K562 (cell line): Measurements from ENCODE around the gene APP. TPM values are rescaled to one million over a fixed set of nuclear protein-coding genes. Genes with fewer than 3 reads are reported as not detected.

Experiments used
- ATAC-seq: fragments of 200-7000 bp; cut with Tn5 transposase; 3 replicates; pipeline ENCODE4 v1.9.1; 2020; ENCODE audit warnings: moderate library complexity
- BruUV-seq: library from RNA; stranded (reverse); fragments of 400-500 nt; replicated peaks from 2 replicates; lab custom pipeline; 2021; lab: Mats Ljungman, UMichigan
- CTCF ChIA-PET: fragments of 300-600 bp; formaldehyde crosslinking; extraction: SDS; loops from one replicate; lab custom pipeline; 2021; ENCODE audit warnings: low intra/inter-chr PET ratio; lab: Yijun Ruan, JAX
- POLR2A ChIA-PET: fragments of 300-600, 350-650 bp; sonication (Branson Sonifier 250); formaldehyde crosslinking; extraction: SDS; loops from one replicate; lab custom pipeline; 2021; ENCODE audit warnings: antibody characterized with exemption, inconsistent platforms; lab: Yijun Ruan, JAX
- DNase-seq, 4 experiments: peaks; one replicate each; pipeline versions ENCODE4 v3.0.0 to v3.0.0-alpha.2; 2011 to 2018; ENCODE audit warnings: low spot score in 3 of 4, mixed read lengths in 3 of 4; ENCODE audit errors: extremely low read depth in 1 of 4
- FAIRE-seq: peaks from 2 replicates; lab custom pipeline; 2011; peaks lifted over from hg19 to GRCh38; lab: Jason Lieb, UNC
- H2AFZ ChIP-seq: 2 replicates; pipeline ENCODE4 v1.6.0; 2011; ENCODE audit warnings: low read depth, low read length, control low read depth, inconsistent platforms
- H3K27ac ChIP-seq: fragments of 200-600 bp; 3 replicates; pipeline ENCODE4 v1.8.0; 2011; ENCODE audit warnings: low read depth, mild to moderate bottlenecking, control low read depth, inconsistent platforms, low read length, moderate library complexity, mixed read lengths; ENCODE audit errors: extremely low read depth
- H3K27me3 ChIP-seq, 2 experiments: fragments of 300-600 bp in 1 of 2; 2 replicates in 1 of 2; 3 replicates in 1 of 2; pipeline versions ENCODE4 v1.6.0 to v1.8.0; 2011; ENCODE audit warnings: inconsistent platforms in 2 of 2, low read length in 2 of 2, mild to moderate bottlenecking in 1 of 2, mixed read lengths in 1 of 2, moderate library complexity in 1 of 2; ENCODE audit not compliant: control insufficient read depth in 2 of 2, insufficient read depth in 2 of 2
- H3K36me3 ChIP-seq: fragments of 300-600 bp; 3 replicates; pipeline ENCODE4 v1.8.0; 2011; ENCODE audit warnings: mild to moderate bottlenecking, low read length, inconsistent platforms; ENCODE audit not compliant: control insufficient read depth, insufficient read depth
- H3K4me1 ChIP-seq, 2 experiments: fragments of 200-600 bp in 1 of 2; replicated peaks in 1 of 2; 2 replicates in 1 of 2; 3 replicates in 1 of 2; pipeline versions ENCODE4 v1.5.1 to v1.8.0; 2011; ENCODE audit warnings: inconsistent platforms in 2 of 2, low read length in 2 of 2, mild to moderate bottlenecking in 1 of 2, mixed read lengths in 1 of 2, moderate library complexity in 1 of 2; ENCODE audit not compliant: control insufficient read depth in 2 of 2, insufficient read depth in 2 of 2
- H3K4me2 ChIP-seq: 2 replicates; pipeline ENCODE4 v1.6.1; 2011; ENCODE audit warnings: low read length, control low read depth, inconsistent platforms, mixed read lengths; ENCODE audit not compliant: insufficient read depth
- H3K4me3 ChIP-seq: fragments of 200-600 bp; sonication (generic), shearing (Covaris generic); 2 replicates; pipeline ENCODE4 v1.5.1; 2016; ENCODE audit warnings: control low read depth, inconsistent platforms
- H3K79me2 ChIP-seq: fragments of 200-600 bp; 3 replicates; pipeline ENCODE4 v1.8.0; 2011; ENCODE audit warnings: low read length, inconsistent platforms; ENCODE audit not compliant: control insufficient read depth, insufficient read depth
- H3K9ac ChIP-seq, 2 experiments: 2 replicates each; pipeline versions ENCODE4 v1.6.0 to v1.6.1; 2011; ENCODE audit warnings: low read depth in 2 of 2, low read length in 2 of 2, control low read depth in 1 of 2, inconsistent platforms in 1 of 2, mild to moderate bottlenecking in 1 of 2, mixed read lengths in 1 of 2; ENCODE audit not compliant: insufficient read depth in 1 of 2
- H3K9me1 ChIP-seq: one replicate; pipeline ENCODE4 v1.6.0; 2011; ENCODE audit warnings: inconsistent platforms, mild to moderate bottlenecking, low read length, moderate library complexity; ENCODE audit not compliant: control insufficient read depth, insufficient read depth
- H3K9me3 ChIP-seq: replicated peaks from 2 replicates; pipeline ENCODE4 v1.5.1; 2011; ENCODE audit warnings: low read depth, low read length, inconsistent platforms; ENCODE audit not compliant: control insufficient read depth, insufficient read depth
- H4K20me1 ChIP-seq: replicated peaks from 2 replicates; pipeline ENCODE4 v1.6.1; 2011; ENCODE audit warnings: low read length, inconsistent platforms, mixed read lengths; ENCODE audit not compliant: control insufficient read depth, insufficient read depth
- DEAF1 ChIP-seq: fragments of 450-650 bp; formaldehyde crosslinking; IDR thresholded peaks from 2 replicates; pipeline ENCODE4 v1.4.0; 2020; ENCODE audit warnings: mild to moderate bottlenecking, moderate library complexity
- NFE2L1 ChIP-seq: fragments of 450-650 bp; IDR thresholded peaks from 2 replicates; pipeline ENCODE4 v1.6.1; 2016; ENCODE audit warnings: missing genetic modification characterization, low read depth, mild to moderate bottlenecking, missing compliant biosample characterization, moderate library complexity, borderline replicate concordance
- WGBS: fragments of 100-300 bp; shearing (Covaris generic); methylation state at CpG from one replicate; pipeline ENCODE4 v1.1.6; 2016; ENCODE audit warnings: low coverage, mixed read lengths; ENCODE audit not compliant: insufficient coverage; ENCODE audit errors: missing lambda C conversion rate; 5-methylcytosine and 5-hydroxymethylcytosine counted together
- in situ Hi-C: fragments of 300-500 bp; cut with MboI; formaldehyde crosslinking; loops from 4 replicates; pipeline ENCODE4 v1.15.0; 2018; ENCODE audit warnings: inconsistent platforms, mixed read lengths
- intact Hi-C: fragments of 100-400 bp; cut with micrococcal nuclease; formaldehyde crosslinking; loops from 2 replicates; pipeline ENCODE4 v1.14.2; 2022
- polyA plus RNA-seq, 8 experiments: library from polyadenylated mRNA; depleted of rRNA in 4 of 8; stranded (reverse) in 5 of 8; unstranded in 3 of 8; fragments of >200 nt; fragmentation: Nextera tagmentation in 2 of 8; fragmentation: Illumina TruSeq in 1 of 8; extraction: Ambion mirVana in 2 of 8; extraction: Trizol in 1 of 8; gene quantifications; 2 replicates each; pipeline versions ENCODE4 v1.2.1 to v1.2.3, GENCODE V29; 2011 to 2014; ENCODE audit warnings: inconsistent platforms in 1 of 8, missing spikeins in 1 of 8
- total RNA-seq, 7 experiments: library from RNA; depleted of rRNA in 6 of 7; stranded (reverse); fragments of >200 nt in 6 of 7; fragmentation: Illumina TruSeq in 2 of 7; extraction: Trizol in 2 of 7; gene quantifications; 2 replicates each; pipeline versions ENCODE4 v1.2.1 to v1.2.3, GENCODE V29; 2011 to 2021; ENCODE audit warnings: low replicate concordance in 1 of 7
- TF ChIP-seq, protein P1 (sequence below): IDR thresholded peaks from 2 replicates; pipeline ENCODE4 v1.6.1; 2014; ENCODE audit warnings: antibody characterized with exemption

APP gene
- total and polyA plus RNA-seq, 9 of the 15 experiments (the other 6 are each of a cell fraction or from before 2014, with no cell fraction given), result 0.01 to 1.5 (median 0.16) TPM; not detected in 5

DNA sequence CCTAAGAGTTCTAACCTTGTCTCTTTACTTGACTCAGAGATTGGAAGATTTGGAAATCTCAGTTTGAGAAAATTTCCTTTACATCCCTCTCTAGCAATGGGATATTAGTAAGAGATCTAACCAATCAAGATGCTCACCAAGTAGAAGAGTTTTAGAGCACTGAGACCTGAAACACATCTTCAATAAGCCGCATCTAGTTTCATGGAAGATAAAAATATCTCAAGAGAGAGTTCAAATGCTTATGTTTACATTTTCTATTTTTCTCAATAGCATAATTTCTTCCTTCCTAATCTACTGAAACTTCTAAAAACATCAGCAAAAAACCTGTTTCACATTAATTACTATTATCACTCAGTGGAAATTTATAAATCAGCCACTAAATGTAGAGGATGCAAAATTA lies 165.1 kb downstream of the APP start:
- H3K9me3 ChIP-seq, result no peaks in the 10 kb centered on the region
- no peak overlapping the region for H3K4me2 ChIP-seq
- intact Hi-C loops (no loop called here), in situ Hi-C loops (no loop called here)
- H3K27me3 ChIP-seq, result no peaks in the 10 kb centered on the region
- no peaks in the 10 kb centered on the region for H3K79me2 ChIP-seq
- no peak overlapping the region for H3K27ac ChIP-seq
- no peaks in the 10 kb centered on the region for H3K36me3 ChIP-seq
- no TSS peak for BruUV-seq
- WGBS, result 0% methylated on average over 1 of the region's 1 CpG
- ATAC-seq, result no peak
- no peak overlapping the region for H3K4me3 ChIP-seq
- no peak for DNase-seq
- CTCF ChIA-PET, result interaction anchor here (0.6 kb wide), 1 partner anchor 11 kb away, joined by 3 read pairs; no protein-coding TSS in a partner anchor
- POLR2A ChIA-PET, result no interaction called here
- FAIRE-seq, result no peak
- no peak overlapping the region for H3K9ac ChIP-seq
- no peaks in the 10 kb centered on the region for H4K20me1 ChIP-seq
- TF ChIP-seq, protein P1, sequence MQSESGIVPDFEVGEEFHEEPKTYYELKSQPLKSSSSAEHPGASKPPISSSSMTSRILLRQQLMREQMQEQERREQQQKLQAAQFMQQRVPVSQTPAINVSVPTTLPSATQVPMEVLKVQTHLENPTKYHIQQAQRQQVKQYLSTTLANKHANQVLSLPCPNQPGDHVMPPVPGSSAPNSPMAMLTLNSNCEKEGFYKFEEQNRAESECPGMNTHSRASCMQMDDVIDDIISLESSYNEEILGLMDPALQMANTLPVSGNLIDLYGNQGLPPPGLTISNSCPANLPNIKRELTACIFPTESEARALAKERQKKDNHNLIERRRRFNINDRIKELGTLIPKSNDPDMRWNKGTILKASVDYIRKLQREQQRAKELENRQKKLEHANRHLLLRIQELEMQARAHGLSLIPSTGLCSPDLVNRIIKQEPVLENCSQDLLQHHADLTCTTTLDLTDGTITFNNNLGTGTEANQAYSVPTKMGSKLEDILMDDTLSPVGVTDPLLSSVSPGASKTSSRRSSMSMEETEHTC, result no peak
- TF ChIP-seq NFE2L1 (tag), result no peak
- TF ChIP-seq DEAF1, result no peak
- no peaks in the 10 kb centered on the region for H3K4me1 ChIP-seq
- H3K9me1 ChIP-seq, result no peaks in the 10 kb centered on the region
- H2AFZ ChIP-seq, result no peak overlapping the region
